ENCODE data around the gene TDRD9. TPM values are rescaled to one million over a fixed set of nuclear protein-coding genes. Genes with fewer than 3 reads are reported as not detected.
A peak's percentile ranks its signal among the peaks of the same experiment; 100 is the strongest.

Gene TDRD9
- total RNA-seq, 2 donors from 2014 or later = 0.10 to 0.68 TPM

GRCh38 chr14:104054222-104054905 is 126.1 kb downstream of the TDRD9 start:
- ATAC-seq = no peak
- no peak for DNase-seq (ENCODE audit: low spot score in 2 of 2)
- peak overlapping the region in 1 of 2 donors; percentile 33 for H3K27ac Mint-ChIP-seq
- H3K36me3 Mint-ChIP-seq = no peaks in the 10 kb centered on the region
- H3K9me3 Mint-ChIP-seq = no peaks in the 10 kb centered on the region

- peaks cover 4% of the 10 kb centered on the region in 2 donors for H3K9me3 Mint-ChIP-seq
- DNase-seq (ENCODE audit: low spot score in 2 of 2) (no peak), ATAC-seq (no peak)
- peaks cover 4 to 7% of the 10 kb centered on the region in 2 donors for H3K36me3 Mint-ChIP-seq
- H3K27ac Mint-ChIP-seq = no peak overlapping the region
Measured at GRCh38 chr14:104062281-104062680, 134.0 kb downstream of the TDRD9 start.

GRCh38 chr14:104064003-104064402 is 135.7 kb downstream of the TDRD9 start:
- Mint-ChIP-seq H3K9me3 (peaks cover 7 to 8% of the 10 kb centered on the region in 2 donors), H3K36me3 (peaks cover 8 to 10% of the 10 kb centered on the region in 2 donors), H3K27ac (no peak overlapping the region)
- ATAC-seq = no peak
- no peak for DNase-seq (ENCODE audit: low spot score in 2 of 2)

GRCh38 chr14:104066279-104066678 is 138.0 kb downstream of the TDRD9 start:
- Mint-ChIP-seq H3K27ac (no peak overlapping the region), H3K36me3 (peaks cover 8 to 10% of the 10 kb centered on the region in 2 donors), H3K9me3 (peaks cover 7 to 8% of the 10 kb centered on the region in 2 donors)
- ATAC-seq (no peak), DNase-seq (ENCODE audit: low spot score in 2 of 2) (no peak)

GRCh38 chr14:104066719-104067295 is 138.6 kb downstream of the TDRD9 start:
- peaks cover 7 to 8% of the 10 kb centered on the region in 2 donors for H3K9me3 Mint-ChIP-seq

GRCh38 chr14:104069541-104069940 is 141.3 kb downstream of the TDRD9 start:
- Mint-ChIP-seq H3K27ac (no peak overlapping the region), H3K9me3 (peaks cover 20% of the 10 kb centered on the region in 2 donors), H3K36me3 (peaks cover 12 to 22% of the 10 kb centered on the region in 2 donors)
- no peak for ATAC-seq
- no peak for DNase-seq (ENCODE audit: low spot score in 2 of 2)

More at GRCh38 chr14:104066719-104067295, 138.6 kb downstream of the TDRD9 start:
- DNase-seq (ENCODE audit: low spot score in 2 of 2) = no peak
- no peak for ATAC-seq
- peaks cover 8 to 10% of the 10 kb centered on the region in 2 donors for H3K36me3 Mint-ChIP-seq
- H3K27ac Mint-ChIP-seq = no peak overlapping the region

GRCh38 chr14:104072586-104072985 is 144.3 kb downstream of the TDRD9 start:
- Mint-ChIP-seq H3K36me3 (peaks cover 5 to 12% of the 10 kb centered on the region in 2 donors), H3K9me3 (peaks cover 12 to 13% of the 10 kb centered on the region in 2 donors), H3K27ac (no peak overlapping the region)
- DNase-seq (ENCODE audit: low spot score in 2 of 2) (no peak), ATAC-seq (peak; percentile 16 to 44)

GRCh38 chr14:104073764-104074163 is 145.5 kb downstream of the TDRD9 start:
- no peak for ATAC-seq
- Mint-ChIP-seq H3K9me3 (peaks cover 12 to 13% of the 10 kb centered on the region in 2 donors), H3K36me3 (peaks cover 4 to 11% of the 10 kb centered on the region in 2 donors), H3K27ac (no peak overlapping the region)
- no peak for DNase-seq (ENCODE audit: low spot score in 2 of 2)

- Mint-ChIP-seq H3K36me3 (peaks cover 4 to 11% of the 10 kb centered on the region in 2 donors), H3K27ac (no peak overlapping the region), H3K9me3 (peaks cover 12 to 13% of the 10 kb centered on the region in 2 donors)
- DNase-seq (ENCODE audit: low spot score in 2 of 2) (no peak), ATAC-seq (no peak)
Measured at GRCh38 chr14:104075530-104076151, 147.4 kb downstream of the TDRD9 start.

- Mint-ChIP-seq H3K27ac (no peak overlapping the region), H3K36me3 (peaks cover 4 to 11% of the 10 kb centered on the region in 2 donors), H3K9me3 (peaks cover 12 to 13% of the 10 kb centered on the region in 2 donors)
- ATAC-seq = no peak
- no peak for DNase-seq (ENCODE audit: low spot score in 2 of 2)
Measured at GRCh38 chr14:104076743-104077142, 148.5 kb downstream of the TDRD9 start.

- DNase-seq (ENCODE audit: low spot score in 2 of 2) = peak; percentile 86
- Mint-ChIP-seq H3K27ac (peak overlapping the region in 1 of 2 donors; percentile 72), H3K36me3 (peaks cover 0 to 5% of the 10 kb centered on the region in 2 donors), H3K9me3 (peaks cover 6 to 8% of the 10 kb centered on the region in 2 donors)
- peak; percentile 97 to 99 for ATAC-seq
Measured at GRCh38 chr14:104078031-104078455, 149.8 kb downstream of the TDRD9 start.

GRCh38 chr14:104080376-104081260 is 152.4 kb downstream of the TDRD9 start:
- Mint-ChIP-seq H3K9me3 (no peaks in the 10 kb centered on the region), H3K36me3 (no peaks in the 10 kb centered on the region), H3K27ac (no peak overlapping the region)
- ATAC-seq (no peak), DNase-seq (ENCODE audit: low spot score in 2 of 2) (no peak)

GRCh38 chr14:104081261-104081835 is 153.1 kb downstream of the TDRD9 start:
- ATAC-seq (no peak), DNase-seq (ENCODE audit: low spot score in 2 of 2) (no peak)
- Mint-ChIP-seq H3K36me3 (no peaks in the 10 kb centered on the region), H3K9me3 (no peaks in the 10 kb centered on the region), H3K27ac (no peak overlapping the region)

GRCh38 chr14:104081951-104082464 is 153.8 kb downstream of the TDRD9 start:
- ATAC-seq = no peak
- Mint-ChIP-seq H3K9me3 (no peaks in the 10 kb centered on the region), H3K36me3 (no peaks in the 10 kb centered on the region), H3K27ac (no peak overlapping the region)
- no peak for DNase-seq (ENCODE audit: low spot score in 2 of 2)

- ATAC-seq (no peak), DNase-seq (ENCODE audit: low spot score in 2 of 2) (no peak)
- no peaks in the 10 kb centered on the region for H3K36me3 Mint-ChIP-seq
- H3K9me3 Mint-ChIP-seq = no peaks in the 10 kb centered on the region
- H3K27ac Mint-ChIP-seq = no peak overlapping the region
Measured at GRCh38 chr14:104082807-104083206, 154.6 kb downstream of the TDRD9 start.

All from activated naive CD4-positive, alpha-beta T cell treated with anti-CD3 and anti-CD28 coated beads, Interleukin-2, amount 50 U/mL, for 72 hours (primary cell).